ENCODE data around the gene TCIRG1.

The TCIRG1 gene

GRCh38 chr11:68065841-68066240, 27.0 kb downstream of the TCIRG1 start:
- H3K27ac ChIP-seq: no peak overlapping the region
- TF ChIP-seq CTCF (IDR thresholded peaks at IDR 0.05): no peak
- no peak for DNase-seq (ENCODE audit: low spot score)
- H3K4me3 ChIP-seq: no peak overlapping the region

- no peak overlapping the region for H3K4me3 ChIP-seq
- H3K27ac ChIP-seq: no peak overlapping the region
- DNase-seq (ENCODE audit: low spot score): no peak
- no peak for TF ChIP-seq CTCF (IDR thresholded peaks at IDR 0.05)
These were observed 27.9 kb downstream of the TCIRG1 start for GRCh38 chr11:68066742-68067141.

- no peak for DNase-seq (ENCODE audit: low spot score)
- Histone ChIP-seq H3K27ac (no peak overlapping the region), H3K4me3 (no peak overlapping the region)
- no peak for TF ChIP-seq CTCF (IDR thresholded peaks at IDR 0.05)
These were observed 29.2 kb downstream of the TCIRG1 start for GRCh38 chr11:68067991-68068390.

DNA sequence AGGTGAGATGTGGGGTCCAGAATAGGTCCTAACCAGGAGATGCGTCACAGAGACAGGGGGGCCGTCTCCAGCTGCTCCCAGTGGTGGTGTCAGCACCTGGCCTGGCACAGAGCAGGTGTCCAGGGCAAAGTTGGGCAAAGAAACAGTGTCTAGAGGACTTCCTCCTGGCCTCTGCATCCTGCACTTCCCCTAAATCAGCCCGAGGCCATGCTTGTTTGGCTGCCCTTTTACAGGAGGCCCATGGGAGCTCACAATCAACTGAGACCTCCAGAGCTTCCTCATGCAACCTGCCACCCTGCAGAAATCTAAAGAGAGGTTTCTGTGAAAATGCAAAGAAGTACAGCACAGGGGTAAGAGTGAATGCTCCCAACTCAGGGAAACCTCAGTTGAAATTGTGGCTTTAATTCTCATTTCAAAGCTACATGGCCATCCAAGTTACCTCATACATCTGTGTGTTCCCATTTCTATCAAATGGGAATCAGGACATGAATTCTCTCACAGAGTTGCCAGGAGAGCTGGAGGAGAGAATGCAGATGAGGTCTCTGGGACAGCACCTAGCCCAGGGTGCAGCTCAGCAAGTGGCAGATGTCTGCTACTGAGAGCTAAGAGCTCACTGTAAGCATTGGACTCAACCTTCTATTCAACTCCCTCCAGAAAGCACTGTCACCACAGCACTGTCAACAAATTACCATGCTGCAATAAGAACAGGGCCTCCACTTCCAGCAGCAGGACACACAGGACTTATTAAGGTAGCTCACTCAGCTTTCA, 32.6 kb downstream of the TCIRG1 start:
- Histone ChIP-seq H3K4me3 (no peak overlapping the region), H3K27ac (no peak overlapping the region)
- no peak for DNase-seq (ENCODE audit: low spot score)
- no peak for TF ChIP-seq CTCF (IDR thresholded peaks at IDR 0.05)

GRCh38 chr11:68074584-68075352, 35.9 kb downstream of the TCIRG1 start:
- no peak for TF ChIP-seq CTCF (IDR thresholded peaks at IDR 0.05)
- DNase-seq (ENCODE audit: low spot score): no peak

GRCh38 chr11:68076371-68077042, 37.7 kb downstream of the TCIRG1 start:
- no peak for TF ChIP-seq CTCF (IDR thresholded peaks at IDR 0.05)
- DNase-seq (ENCODE audit: low spot score): no peak
- H3K4me3 ChIP-seq: no peak overlapping the region
- no peak overlapping the region for H3K27ac ChIP-seq

More at GRCh38 chr11:68074584-68075352, 35.9 kb downstream of the TCIRG1 start:
- Histone ChIP-seq H3K27ac (no peak overlapping the region), H3K4me3 (no peak overlapping the region)
